ENCODE measurements around the gene PREB. TPM values are rescaled to one million over a fixed set of nuclear protein-coding genes. Genes with fewer than 3 reads are reported as not detected.

Gene PREB
- total RNA-seq, 4 donors from 2014 or later, result 66.5 to 106 (median 69.4) TPM

DNA sequence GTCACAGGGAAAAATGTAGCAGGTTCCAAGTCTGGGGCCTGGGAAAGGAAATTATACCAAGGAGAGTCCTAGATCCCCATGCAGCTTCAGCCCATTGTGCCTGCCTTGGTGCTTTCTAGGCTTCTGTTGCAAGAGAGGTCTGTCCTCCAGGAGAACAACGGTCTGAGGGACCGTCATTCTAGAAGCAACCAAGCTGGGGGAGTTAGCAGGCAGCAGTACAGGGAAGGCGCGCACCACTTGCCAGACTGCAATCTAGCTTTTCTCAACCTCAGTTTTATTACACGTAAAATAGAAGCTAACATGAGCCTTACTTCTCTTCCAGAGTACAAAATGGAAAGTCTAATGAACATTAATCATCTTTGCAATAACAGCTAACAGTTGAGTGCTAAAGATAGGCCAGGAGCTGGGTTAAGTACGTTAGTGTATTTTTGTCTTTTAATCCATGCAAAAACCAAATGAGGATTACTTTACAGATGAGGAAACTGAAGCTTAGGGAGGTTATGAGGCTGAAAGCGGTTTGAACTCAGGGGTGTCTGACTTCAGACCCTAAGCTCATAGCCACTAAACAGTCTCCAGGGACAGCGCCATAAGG is 16.3 kb upstream of the PREB start:
- Histone ChIP-seq H3K9me3 (no peaks in the 10 kb centered on the region), H3K36me3 (no peaks in the 10 kb centered on the region), H3K27me3 (no peaks in the 10 kb centered on the region), H3K27ac (no peak overlapping the region), H3K4me1 (no peaks in the 10 kb centered on the region), H3K4me3 (no peak overlapping the region)
- DNase-seq, result no peak
- TF ChIP-seq POLR2A (IDR thresholded peaks at IDR 0.05), result no peak
- TF ChIP-seq, protein P1, sequence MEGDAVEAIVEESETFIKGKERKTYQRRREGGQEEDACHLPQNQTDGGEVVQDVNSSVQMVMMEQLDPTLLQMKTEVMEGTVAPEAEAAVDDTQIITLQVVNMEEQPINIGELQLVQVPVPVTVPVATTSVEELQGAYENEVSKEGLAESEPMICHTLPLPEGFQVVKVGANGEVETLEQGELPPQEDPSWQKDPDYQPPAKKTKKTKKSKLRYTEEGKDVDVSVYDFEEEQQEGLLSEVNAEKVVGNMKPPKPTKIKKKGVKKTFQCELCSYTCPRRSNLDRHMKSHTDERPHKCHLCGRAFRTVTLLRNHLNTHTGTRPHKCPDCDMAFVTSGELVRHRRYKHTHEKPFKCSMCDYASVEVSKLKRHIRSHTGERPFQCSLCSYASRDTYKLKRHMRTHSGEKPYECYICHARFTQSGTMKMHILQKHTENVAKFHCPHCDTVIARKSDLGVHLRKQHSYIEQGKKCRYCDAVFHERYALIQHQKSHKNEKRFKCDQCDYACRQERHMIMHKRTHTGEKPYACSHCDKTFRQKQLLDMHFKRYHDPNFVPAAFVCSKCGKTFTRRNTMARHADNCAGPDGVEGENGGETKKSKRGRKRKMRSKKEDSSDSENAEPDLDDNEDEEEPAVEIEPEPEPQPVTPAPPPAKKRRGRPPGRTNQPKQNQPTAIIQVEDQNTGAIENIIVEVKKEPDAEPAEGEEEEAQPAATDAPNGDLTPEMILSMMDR (IDR thresholded peaks at IDR 0.05), result no peak

DNA sequence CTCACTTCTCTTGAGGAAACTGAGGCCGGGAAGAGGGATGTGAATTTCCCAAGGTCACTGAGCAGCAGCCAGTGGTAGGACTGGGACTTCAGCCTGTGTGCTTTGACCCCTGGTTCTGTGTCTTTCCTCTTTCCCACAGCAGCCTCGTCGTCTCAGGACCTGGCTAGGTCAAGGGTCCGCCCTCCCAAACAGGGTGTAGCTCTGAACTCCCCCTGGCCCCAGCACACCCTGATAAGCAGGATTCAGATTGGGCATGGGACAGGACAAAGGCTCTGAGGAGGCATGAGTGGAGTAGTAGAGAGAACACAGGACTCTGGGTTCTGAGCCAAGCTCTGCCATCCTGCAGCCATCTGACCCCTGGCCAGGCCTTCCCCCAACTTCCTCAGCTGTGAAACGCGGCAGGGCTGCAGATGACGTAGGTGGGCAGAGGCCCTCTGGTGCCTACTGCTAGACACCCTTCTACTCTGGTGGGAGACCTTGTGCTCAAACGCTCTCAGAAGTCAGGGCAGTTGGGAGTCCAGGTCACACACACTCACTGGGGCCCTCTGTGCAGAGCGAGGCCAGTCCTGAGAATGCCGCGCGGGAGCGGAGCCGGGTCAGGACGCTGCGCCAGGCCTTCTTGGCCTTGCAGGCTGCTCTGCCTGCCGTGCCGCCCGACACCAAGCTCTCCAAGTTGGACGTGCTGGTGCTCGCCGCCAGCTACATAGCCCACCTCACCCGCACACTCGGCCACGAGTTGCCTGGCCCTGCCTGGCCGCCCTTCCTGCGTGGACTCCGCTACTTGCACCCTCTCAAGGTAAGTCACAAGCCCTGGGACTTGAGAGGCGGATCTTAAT is 15.4 kb upstream of the PREB start:
- no peak overlapping the region for H3K4me3 ChIP-seq
- no peak overlapping the region for H3K27ac ChIP-seq
- H3K4me1 ChIP-seq, result no peaks in the 10 kb centered on the region
- no peak for DNase-seq
- TF ChIP-seq, protein P1 (IDR thresholded peaks at IDR 0.05), result no peak
- TF ChIP-seq POLR2A (IDR thresholded peaks at IDR 0.05), result no peak
- no peaks in the 10 kb centered on the region for H3K36me3 ChIP-seq
- no peaks in the 10 kb centered on the region for H3K27me3 ChIP-seq
- no peaks in the 10 kb centered on the region for H3K9me3 ChIP-seq

DNA sequence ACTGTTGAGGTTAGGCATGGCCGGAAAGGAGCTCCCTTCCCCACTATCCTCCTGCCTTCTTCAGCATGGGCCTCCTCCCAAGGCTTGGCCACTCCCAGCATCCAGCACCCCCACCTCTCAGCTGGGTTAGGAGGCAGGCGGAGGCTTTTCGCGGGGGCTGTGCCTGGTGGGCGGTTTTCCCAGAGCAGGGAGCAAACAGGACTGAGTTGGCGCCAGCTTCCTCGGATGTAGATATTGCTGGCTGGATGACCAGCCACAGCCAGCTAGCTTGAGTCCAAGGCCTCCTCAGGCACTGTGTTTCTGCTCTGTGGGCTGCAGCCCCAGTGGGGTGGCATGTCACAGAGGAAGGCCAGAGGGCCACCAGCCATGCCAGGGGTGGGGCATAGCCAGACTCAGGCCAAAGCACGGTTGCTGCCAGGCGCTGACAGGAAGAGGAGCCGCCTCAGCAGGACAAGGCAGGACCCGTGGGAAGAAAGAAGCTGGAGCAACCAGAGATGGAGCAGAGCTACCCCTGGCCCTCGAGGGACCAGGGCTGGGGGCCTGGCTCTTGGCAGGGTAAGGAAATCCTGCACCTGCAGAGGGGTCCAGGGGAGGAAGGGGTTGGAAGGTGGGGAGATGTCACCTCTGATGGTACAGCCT is 14.5 kb upstream of the PREB start, which contains the start of gene TCF23:
Gene TCF23 (plus strand): TSS at position 204 of the 639 bp plus-strand sequence. CDS start 130 bp downstream, at position 334.
- Histone ChIP-seq H3K36me3 (no peaks in the 10 kb centered on the region), H3K9me3 (no peaks in the 10 kb centered on the region), H3K27me3 (no peaks in the 10 kb centered on the region), H3K4me1 (no peaks in the 10 kb centered on the region), H3K27ac (no peak within 1 kb of the TSS), H3K4me3 (no peak within 1 kb of the TSS)
- no peak for DNase-seq
- TF ChIP-seq, protein P1 (IDR thresholded peaks at IDR 0.05), result no peak
- no peak for TF ChIP-seq POLR2A (IDR thresholded peaks at IDR 0.05)

DNA sequence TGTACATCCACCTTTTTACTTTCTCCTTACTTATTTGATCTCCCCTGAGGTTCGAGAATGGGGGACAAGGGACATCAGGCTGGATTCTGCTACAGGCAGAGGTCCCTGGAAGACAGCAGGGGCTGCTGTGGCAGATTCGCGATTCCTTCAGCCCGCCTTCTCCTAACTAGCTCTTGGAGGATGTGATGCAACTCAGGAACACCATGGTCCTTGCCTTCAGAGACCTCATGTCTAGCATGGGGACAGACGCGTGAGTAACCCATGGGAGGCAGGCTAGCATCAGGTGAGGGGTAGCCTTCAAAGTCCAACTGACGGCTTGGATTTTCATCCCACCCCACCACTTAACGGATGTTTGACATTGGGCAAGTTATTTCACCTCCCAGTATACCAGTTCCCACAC is 13.5 kb upstream of the PREB start:
- H3K27ac ChIP-seq, result no peak overlapping the region
- no peak overlapping the region for H3K4me3 ChIP-seq
- H3K27me3 ChIP-seq, result no peaks in the 10 kb centered on the region
- no peaks in the 10 kb centered on the region for H3K36me3 ChIP-seq
- no peak for TF ChIP-seq POLR2A (IDR thresholded peaks at IDR 0.05)
- TF ChIP-seq, protein P1 (IDR thresholded peaks at IDR 0.05), result no peak
- H3K9me3 ChIP-seq, result no peaks in the 10 kb centered on the region
- no peaks in the 10 kb centered on the region for H3K4me1 ChIP-seq
- DNase-seq, result no peak

DNA sequence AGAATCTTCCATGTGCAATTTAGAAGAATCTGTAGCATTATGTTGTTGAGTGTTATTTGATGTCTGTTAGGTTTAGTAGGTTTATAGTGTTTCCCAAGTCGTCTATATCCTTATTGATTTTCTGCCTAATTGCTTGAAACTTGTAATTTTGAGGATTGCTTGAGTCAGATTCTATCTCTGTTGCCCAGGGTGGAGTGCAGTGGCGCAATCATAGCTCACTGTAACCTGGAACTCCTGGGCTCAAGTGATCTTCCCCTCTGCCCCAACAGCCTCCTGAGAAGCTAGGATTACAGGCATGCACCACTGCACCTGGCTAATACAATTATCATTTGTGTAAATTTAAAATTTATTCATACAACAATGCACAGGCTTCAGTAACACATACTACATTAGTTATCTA is 11.2 kb upstream of the PREB start:
- no peak for DNase-seq
- no peak for TF ChIP-seq POLR2A (IDR thresholded peaks at IDR 0.05)
- TF ChIP-seq, protein P1 (IDR thresholded peaks at IDR 0.05), result no peak

More for the DNA sequence above, 11.2 kb upstream of the PREB start:
- Histone ChIP-seq H3K4me3 (no peak overlapping the region), H3K36me3 (no peaks in the 10 kb centered on the region), H3K4me1 (no peaks in the 10 kb centered on the region), H3K9me3 (no peaks in the 10 kb centered on the region), H3K27ac (no peak overlapping the region), H3K27me3 (no peaks in the 10 kb centered on the region)
